KMS-11 (cell line): ENCODE measurements around the gene TBC1D2B.
A peak's percentile ranks its signal among the peaks of the same experiment; 100 is the strongest.
"Not testable (repeated sequence)": the region's sequence is repeated elsewhere in the genome, so short reads cannot be mapped to it uniquely, and the experiment has no call there.

ENCODE experiments used
- H2AFZ ChIP-seq: fragments of 200-600 bp; sonication (generic); 2 replicates; pipeline ENCODE4 v1.6.1; 2016; ENCODE audit warnings: antibody characterized with exemption, mixed run types, low read depth
- H3K27ac ChIP-seq: fragments of 200-600 bp; sonication (generic); 2 replicates; pipeline ENCODE4 v1.6.1; 2016; ENCODE audit warnings: mild to moderate bottlenecking, mixed run types
- H3K27me3 ChIP-seq: fragments of 200-600 bp; sonication (generic); 2 replicates; pipeline ENCODE4 v1.6.1; 2017; ENCODE audit warnings: mild to moderate bottlenecking, low read depth, mixed run types, moderate library complexity; ENCODE audit not compliant: insufficient read depth
- H3K36me3 ChIP-seq: fragments of 200-600 bp; sonication (generic); 2 replicates; pipeline ENCODE4 v1.6.1; 2017; ENCODE audit warnings: mild to moderate bottlenecking, mixed run types; ENCODE audit not compliant: insufficient read depth
- H3K4me1 ChIP-seq: fragments of 200-600 bp; sonication (generic); 2 replicates; pipeline ENCODE4 v1.6.1; 2016; ENCODE audit warnings: mild to moderate bottlenecking, low read depth, mixed run types; ENCODE audit not compliant: poor library complexity, severe bottlenecking
- H3K4me2 ChIP-seq: fragments of 200-600 bp; sonication (generic); 2 replicates; pipeline ENCODE4 v1.7.0; 2016; ENCODE audit warnings: mild to moderate bottlenecking, mixed run types
- H3K4me3 ChIP-seq: fragments of 200-600 bp; sonication (generic); IDR thresholded peaks from 2 replicates; pipeline ENCODE4 v1.6.1; 2017; ENCODE audit warnings: low read depth, low read length, mixed read lengths; ENCODE audit not compliant: insufficient read depth
- H3K79me2 ChIP-seq: fragments of 200-600 bp; sonication (generic); 2 replicates; pipeline ENCODE4 v1.6.1; 2016; ENCODE audit warnings: low read depth, mixed run types; ENCODE audit not compliant: insufficient read depth
- H3K9ac ChIP-seq: fragments of 200-600 bp; sonication (generic); 2 replicates; pipeline ENCODE4 v1.6.1; 2016; ENCODE audit warnings: mild to moderate bottlenecking, mixed run types
- H4K20me1 ChIP-seq: fragments of 200-600 bp; sonication (generic); 2 replicates; pipeline ENCODE4 v1.6.1; 2016; ENCODE audit warnings: mild to moderate bottlenecking, mixed run types; ENCODE audit not compliant: insufficient read depth
- TF ChIP-seq, protein P1 (sequence below): fragments of 200-600 bp; sonication (generic); conservative IDR thresholded peaks from 2 replicates; pipeline ENCODE4 v1.6.1; 2017; ENCODE audit warnings: low read depth, mild to moderate bottlenecking, antibody characterized with exemption, low read length, moderate library complexity, mixed read lengths

The TBC1D2B gene

DNA sequence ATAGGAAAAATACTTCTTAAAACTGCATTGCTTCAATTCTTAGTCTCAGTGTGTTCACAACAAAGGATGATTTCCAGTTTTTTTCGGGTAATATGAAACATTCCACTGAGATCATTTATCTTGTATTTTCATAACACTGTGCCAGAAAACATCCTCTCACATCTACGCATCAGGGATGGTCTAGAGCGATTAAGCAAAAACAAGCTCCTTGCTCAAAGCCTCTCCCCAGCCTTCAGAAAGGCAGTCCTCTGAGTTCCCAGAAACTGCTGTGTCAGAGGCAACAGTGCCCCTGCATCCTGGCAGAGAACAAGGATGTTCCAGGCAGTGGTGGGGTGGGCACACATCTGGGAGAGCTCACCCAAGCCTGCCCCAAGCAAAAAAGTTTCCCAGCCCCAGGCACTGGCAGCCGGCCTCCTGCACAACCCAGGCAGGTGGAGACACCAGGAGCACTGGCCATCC is 80.8 kb downstream of the TBC1D2B start:
- H3K27ac ChIP-seq, result not testable (repeated sequence)

DNA sequence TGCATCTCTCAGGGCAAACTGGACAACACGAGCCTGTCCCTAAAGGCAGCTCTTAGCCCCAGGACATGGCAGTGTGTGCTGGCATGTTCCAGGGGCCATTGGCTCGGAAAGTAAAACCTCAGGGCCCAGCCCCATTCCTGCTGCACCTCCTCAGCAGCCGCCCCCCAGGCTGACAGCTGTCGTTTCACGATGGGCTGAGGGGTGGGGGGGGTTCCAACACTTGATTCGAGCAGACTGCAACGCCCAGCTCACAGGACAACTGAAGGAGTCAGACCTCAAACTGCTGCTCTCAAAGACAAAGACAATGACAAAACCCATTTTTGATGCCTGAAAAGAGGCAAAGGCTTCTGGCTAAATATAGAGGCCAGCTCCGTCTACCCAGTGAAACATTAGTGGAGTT is 81.3 kb downstream of the TBC1D2B start:
- not testable (repeated sequence) for H4K20me1 ChIP-seq, H3K79me2 ChIP-seq, H3K36me3 ChIP-seq, H3K4me2 ChIP-seq, H3K27me3 ChIP-seq, H3K9ac ChIP-seq, H3K4me3 ChIP-seq, H2AFZ ChIP-seq, H3K27ac ChIP-seq
- H3K4me1 ChIP-seq, result peaks cover 11% of the 10 kb centered on the region

More for the DNA sequence above, 80.8 kb downstream of the TBC1D2B start:
- H3K4me3 ChIP-seq, H3K9ac ChIP-seq, H3K79me2 ChIP-seq, H3K4me2 ChIP-seq, H2AFZ ChIP-seq, H3K27me3 ChIP-seq, H4K20me1 ChIP-seq, H3K36me3 ChIP-seq: not testable (repeated sequence)
- H3K4me1 ChIP-seq, result peaks cover 11% of the 10 kb centered on the region

DNA sequence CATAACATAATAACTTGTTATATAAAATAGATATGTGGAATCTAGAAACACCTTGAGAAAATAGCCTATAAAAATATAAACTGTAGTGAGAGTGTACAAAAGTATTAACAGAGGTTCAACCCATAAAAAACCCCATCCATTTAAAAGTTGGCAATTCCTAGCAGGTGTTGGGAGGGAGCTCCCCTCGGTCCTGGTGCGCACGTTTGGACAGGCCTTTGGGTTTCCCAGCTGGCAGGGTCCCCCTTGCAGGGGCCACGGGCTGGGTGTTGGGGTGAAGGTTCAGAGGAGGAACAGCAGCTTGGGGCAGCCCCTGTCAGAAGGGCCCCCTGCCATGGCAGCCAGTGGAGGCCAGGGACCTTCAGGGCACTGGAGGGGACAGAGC is 82.0 kb downstream of the TBC1D2B start:
- H3K27me3 ChIP-seq, H3K9ac ChIP-seq, H3K27ac ChIP-seq, H3K36me3 ChIP-seq, H3K4me3 ChIP-seq, H3K4me1 ChIP-seq, H4K20me1 ChIP-seq, H2AFZ ChIP-seq, H3K79me2 ChIP-seq, H3K4me2 ChIP-seq: not testable (repeated sequence)

DNA sequence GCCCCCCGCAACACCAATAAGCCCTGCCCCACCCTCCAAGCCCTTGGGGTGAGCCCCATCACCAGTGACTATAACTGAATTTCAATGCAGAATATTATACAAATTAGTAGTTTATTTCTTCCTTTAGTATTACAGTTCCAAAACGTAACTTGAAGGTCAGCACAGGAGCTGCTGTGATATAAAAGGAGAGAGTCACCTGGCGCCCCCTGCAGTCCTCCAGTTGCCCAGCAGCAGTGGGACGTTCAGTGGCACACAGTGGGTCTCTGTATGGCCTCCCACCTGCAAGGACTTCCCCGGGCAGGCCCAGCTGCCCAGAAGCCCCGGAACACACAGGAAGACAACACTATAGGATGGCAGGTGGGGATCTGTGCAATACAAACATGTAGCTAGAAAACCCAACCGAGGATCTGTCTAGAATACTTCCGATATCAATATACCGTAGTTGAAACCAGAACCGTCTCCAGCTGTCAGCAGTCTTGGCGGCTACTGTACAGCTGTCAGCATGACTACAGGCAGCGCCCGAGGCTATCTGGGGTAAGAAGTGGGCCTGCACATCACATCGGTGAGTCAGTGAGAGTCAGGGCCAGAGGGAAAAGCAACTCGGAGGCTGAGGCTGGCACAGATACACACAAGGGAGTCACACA is 82.5 kb downstream of the TBC1D2B start:
- H3K36me3 ChIP-seq, H3K27ac ChIP-seq, H3K9ac ChIP-seq, H2AFZ ChIP-seq, H3K79me2 ChIP-seq, H3K4me3 ChIP-seq, H4K20me1 ChIP-seq, H3K4me2 ChIP-seq, H3K4me1 ChIP-seq, H3K27me3 ChIP-seq: not testable (repeated sequence)
- TF ChIP-seq, protein P1, sequence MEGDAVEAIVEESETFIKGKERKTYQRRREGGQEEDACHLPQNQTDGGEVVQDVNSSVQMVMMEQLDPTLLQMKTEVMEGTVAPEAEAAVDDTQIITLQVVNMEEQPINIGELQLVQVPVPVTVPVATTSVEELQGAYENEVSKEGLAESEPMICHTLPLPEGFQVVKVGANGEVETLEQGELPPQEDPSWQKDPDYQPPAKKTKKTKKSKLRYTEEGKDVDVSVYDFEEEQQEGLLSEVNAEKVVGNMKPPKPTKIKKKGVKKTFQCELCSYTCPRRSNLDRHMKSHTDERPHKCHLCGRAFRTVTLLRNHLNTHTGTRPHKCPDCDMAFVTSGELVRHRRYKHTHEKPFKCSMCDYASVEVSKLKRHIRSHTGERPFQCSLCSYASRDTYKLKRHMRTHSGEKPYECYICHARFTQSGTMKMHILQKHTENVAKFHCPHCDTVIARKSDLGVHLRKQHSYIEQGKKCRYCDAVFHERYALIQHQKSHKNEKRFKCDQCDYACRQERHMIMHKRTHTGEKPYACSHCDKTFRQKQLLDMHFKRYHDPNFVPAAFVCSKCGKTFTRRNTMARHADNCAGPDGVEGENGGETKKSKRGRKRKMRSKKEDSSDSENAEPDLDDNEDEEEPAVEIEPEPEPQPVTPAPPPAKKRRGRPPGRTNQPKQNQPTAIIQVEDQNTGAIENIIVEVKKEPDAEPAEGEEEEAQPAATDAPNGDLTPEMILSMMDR, result peak; percentile 31; the same call in 1 of the 2 replicates

DNA sequence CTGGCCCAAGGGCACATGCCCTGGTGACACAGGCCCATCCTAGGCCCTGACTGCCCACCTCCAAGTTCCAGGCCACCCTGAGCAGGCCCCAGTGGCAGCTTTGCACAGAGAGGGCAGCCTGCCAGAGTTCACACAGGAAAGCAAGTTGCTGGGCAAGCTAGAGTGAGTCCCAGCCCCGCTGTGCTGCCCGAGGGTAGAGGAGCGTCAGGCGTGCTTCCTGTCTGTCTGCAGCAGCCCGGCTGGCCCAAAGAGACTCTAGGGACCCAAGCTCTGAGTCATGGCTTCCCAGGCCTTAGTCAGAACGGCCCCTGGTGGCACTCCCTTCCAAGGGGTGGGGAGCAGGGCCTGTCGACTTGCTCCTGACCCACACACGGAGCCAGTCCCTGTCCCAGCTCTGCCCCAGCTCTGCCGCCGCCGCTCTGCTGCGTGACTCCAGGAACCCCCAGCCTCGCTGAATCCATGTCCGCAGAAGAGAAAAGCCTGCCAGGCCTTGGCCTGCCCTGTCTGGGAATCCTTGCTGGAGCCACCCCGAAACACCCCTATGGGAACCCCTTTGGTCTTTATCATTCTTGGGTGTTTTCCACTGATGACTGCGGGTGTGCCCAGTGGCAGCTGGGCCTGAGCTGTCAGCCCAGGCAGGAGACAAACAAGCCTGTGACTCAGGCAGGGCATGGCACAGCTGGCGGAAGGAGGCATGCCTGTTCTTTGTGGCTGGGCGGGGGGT is 83.4 kb downstream of the TBC1D2B start:
- H3K36me3 ChIP-seq, H4K20me1 ChIP-seq, H3K4me1 ChIP-seq, H3K4me3 ChIP-seq, H3K27me3 ChIP-seq, H3K27ac ChIP-seq, H2AFZ ChIP-seq, H3K79me2 ChIP-seq, H3K4me2 ChIP-seq, H3K9ac ChIP-seq: not testable (repeated sequence)

DNA sequence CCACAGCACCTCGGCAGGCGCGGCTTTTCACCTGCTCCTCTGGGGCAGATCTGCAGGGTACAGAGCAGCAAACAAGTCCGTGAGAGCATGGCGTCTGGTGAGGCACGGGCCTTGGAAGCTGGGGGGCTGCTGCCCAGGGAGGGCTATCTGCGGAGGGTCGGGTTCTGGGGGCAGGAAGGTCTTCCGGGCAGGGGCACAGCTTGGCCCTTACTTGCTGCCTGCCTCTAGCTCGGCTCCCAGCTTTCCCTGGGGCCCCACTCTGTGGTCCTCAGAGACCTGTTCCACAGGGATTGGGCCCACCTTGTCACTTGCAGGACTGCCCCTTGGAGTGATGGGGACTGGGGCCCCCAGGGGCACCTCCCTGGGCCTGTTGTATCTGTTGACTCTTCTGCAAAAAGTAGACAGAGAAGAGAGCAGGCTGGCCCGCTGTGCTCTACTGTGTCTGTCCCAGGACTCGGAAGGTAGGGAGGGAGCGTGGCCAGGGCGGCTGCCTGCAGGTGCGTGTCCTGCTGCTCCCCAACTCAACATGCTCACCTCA is 84.1 kb downstream of the TBC1D2B start:
- H4K20me1 ChIP-seq, result no peaks in the 10 kb centered on the region
- no peaks in the 10 kb centered on the region for H3K36me3 ChIP-seq
- no peaks in the 10 kb centered on the region for H3K4me1 ChIP-seq
- no peak overlapping the region for H3K27ac ChIP-seq
- H3K27me3 ChIP-seq, result no peaks in the 10 kb centered on the region
- H2AFZ ChIP-seq, result no peak overlapping the region
- TF ChIP-seq, protein P1, result no peak
- no peaks in the 10 kb centered on the region for H3K79me2 ChIP-seq
- no peak overlapping the region for H3K9ac ChIP-seq
- no peak overlapping the region for H3K4me2 ChIP-seq
- H3K4me3 ChIP-seq, result no peak overlapping the region
